Activated CD4-positive, alpha-beta memory T cell treated with anti-CD3 and anti-CD28 coated beads, Interleukin-2, amount 10 ng/mL, durations not matched to agents 7 days and 5 days (primary cell): ENCODE data around the gene UBA3. TPM values are rescaled to one million over a fixed set of nuclear protein-coding genes. Genes with fewer than 3 reads are reported as not detected.

Experiments
- CTCF ChIA-PET: fragments of 350-600 bp; sonication (Branson Sonifier 250); formaldehyde crosslinking; loops from one replicate; lab custom pipeline; 2021; ENCODE audit warnings: antibody characterized with exemption, inconsistent platforms; lab: Charles Lee
- POLR2A ChIA-PET: fragments of 350-600 bp; sonication (Branson Sonifier 250); formaldehyde crosslinking; loops from one replicate; lab custom pipeline; 2021; ENCODE audit warnings: antibody characterized with exemption; lab: Charles Lee
- DNase-seq: peaks from one replicate; pipeline ENCODE4 v3.0.0-alpha.2; 2020
- H3K27ac Mint-ChIP-seq: one replicate; pipeline ENCODE4 v1.8.0; 2021; ENCODE audit warnings: mild to moderate bottlenecking, mixed read lengths
- H3K27me3 Mint-ChIP-seq: one replicate; pipeline ENCODE4 v1.8.0; 2021; ENCODE audit warnings: mixed read lengths
- H3K36me3 Mint-ChIP-seq: one replicate; pipeline ENCODE4 v1.8.0; 2021; ENCODE audit warnings: low read depth, mixed read lengths
- H3K4me1 Mint-ChIP-seq: one replicate; pipeline ENCODE4 v1.8.0; 2021; ENCODE audit warnings: mixed read lengths
- H3K4me3 Mint-ChIP-seq: one replicate; pipeline ENCODE4 v1.8.0; 2021; ENCODE audit warnings: mild to moderate bottlenecking, mixed read lengths
- H3K9me3 Mint-ChIP-seq: one replicate; pipeline ENCODE4 v1.8.0; 2021; ENCODE audit warnings: mixed read lengths
- total RNA-seq, 2 experiments: library from RNA; stranded (reverse); gene quantifications; one replicate each; pipeline ENCODE4 v1.2.3, GENCODE V29; 2021

The UBA3 gene
- total RNA-seq, 2 experiments from 2014 or later = 93.1 to 96.9 TPM

DNA sequence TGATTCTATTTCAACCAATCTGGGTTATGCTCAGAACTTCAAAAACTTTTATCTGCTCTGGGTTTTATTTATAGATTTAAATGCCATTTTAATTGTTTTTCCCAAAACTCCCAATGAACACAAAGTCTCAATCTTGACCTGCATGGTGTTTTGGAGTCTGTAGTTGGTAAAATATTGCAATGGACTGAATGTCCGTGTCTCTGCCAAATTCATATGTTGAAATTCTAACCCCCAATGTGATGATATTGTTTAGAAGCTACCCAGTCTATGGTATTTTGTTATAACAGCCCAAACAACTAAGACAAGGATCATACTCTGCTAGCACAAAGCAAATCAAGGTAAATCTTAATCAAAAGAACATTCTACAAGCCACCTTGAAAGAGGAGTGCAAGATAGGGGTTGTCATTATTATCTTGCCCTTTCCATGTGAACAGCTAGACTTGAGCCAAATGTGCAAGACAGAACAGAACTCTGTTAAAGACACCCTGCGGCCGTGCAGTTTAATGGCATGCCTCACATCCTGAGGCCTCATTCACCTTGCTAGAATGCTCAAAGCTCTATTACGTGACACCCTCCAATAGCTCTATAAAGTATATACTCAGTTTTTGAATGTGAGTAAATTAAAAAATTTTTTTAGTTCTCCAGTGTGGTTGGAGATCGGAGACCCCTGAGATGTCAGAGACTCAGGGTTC is 74.2 kb downstream of the UBA3 start:
- ChIA-PET POLR2A (interaction anchor here (0.8 to 1.1 kb wide), 2 partner anchors 13 to 74 kb away, joined by 3 read pairs; no protein-coding TSS in a partner anchor), CTCF (interaction anchor here (0.6 kb wide), 1 partner anchor 92 kb away, joined by 4 read pairs; no protein-coding TSS in a partner anchor)
- no peak overlapping the region for H3K27ac Mint-ChIP-seq
- peaks cover 54% of the 10 kb centered on the region for H3K36me3 Mint-ChIP-seq
- H3K9me3 Mint-ChIP-seq = no peaks in the 10 kb centered on the region
- H3K4me1 Mint-ChIP-seq = peaks cover 3% of the 10 kb centered on the region
- H3K4me3 Mint-ChIP-seq = no peak overlapping the region
- no peaks in the 10 kb centered on the region for H3K27me3 Mint-ChIP-seq
- no peak for DNase-seq

DNA sequence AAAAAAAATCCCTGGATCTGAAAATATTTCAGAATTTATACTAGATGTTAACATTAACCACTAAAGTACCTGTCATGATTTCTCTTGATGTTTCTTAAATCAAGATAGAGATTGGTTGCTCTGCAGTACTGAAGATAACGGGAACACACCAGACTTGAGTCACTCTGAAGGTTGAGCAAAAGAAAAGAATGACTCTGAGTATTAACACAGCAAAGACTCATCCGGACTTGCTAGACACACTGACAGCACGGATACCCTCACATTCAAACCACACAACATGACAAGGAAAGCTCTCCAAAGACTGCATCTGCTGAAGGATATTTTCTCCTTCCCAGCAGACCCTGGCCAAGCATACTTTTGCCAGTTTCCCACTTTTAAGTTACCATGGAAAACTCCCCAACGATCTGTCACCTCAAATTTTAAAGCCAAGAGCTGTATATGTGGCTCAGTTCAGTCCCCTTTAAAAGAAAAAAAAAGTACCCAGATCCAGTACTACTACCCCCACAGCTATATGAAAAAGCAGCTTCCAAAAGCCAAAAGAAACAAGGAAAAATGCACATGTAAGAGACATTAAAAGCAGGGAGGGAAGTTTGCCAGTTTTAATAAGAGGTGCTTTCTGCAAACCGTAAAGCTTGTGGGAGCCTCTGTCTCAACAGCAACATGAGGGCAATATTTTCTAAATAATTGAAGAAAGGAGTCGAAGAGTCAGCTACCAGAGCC is 74.9 kb downstream of the UBA3 start:
- POLR2A ChIA-PET = interaction anchor here (0.8 to 1.1 kb wide), 2 partner anchors 12 to 75 kb away, joined by 3 read pairs; no protein-coding TSS in a partner anchor
- Mint-ChIP-seq H3K4me3 (no peak overlapping the region), H3K4me1 (peaks cover 1% of the 10 kb centered on the region), H3K36me3 (peaks cover 51% of the 10 kb centered on the region), H3K9me3 (no peaks in the 10 kb centered on the region), H3K27me3 (no peaks in the 10 kb centered on the region), H3K27ac (no peak overlapping the region)
- no peak for DNase-seq
- CTCF ChIA-PET = interaction anchor here (0.6 kb wide), 1 partner anchor 93 kb away, joined by 4 read pairs; no protein-coding TSS in a partner anchor

Other genes starting within 250 kb of the UBA3 start
- not detected for gene TAFA4, start 147.8 kb downstream of the UBA3 start, total RNA-seq
- gene EOGT, start 66.7 kb downstream of the UBA3 start, total RNA-seq = 10 to 100 TPM; 12.9 to 13.7 TPM
- 10 to 100 TPM; 57.4 to 58.0 TPM for gene TMF1, start 28.0 kb downstream of the UBA3 start, total RNA-seq
- 100 to 1,000 TPM; 179 to 182 TPM for gene ARL6IP5, start 4.6 kb upstream of the UBA3 start, total RNA-seq
- not detected for gene LMOD3, start 42.2 kb upstream of the UBA3 start, total RNA-seq